Bronchial smooth muscle cell (primary cell): ENCODE results near the gene PPIL6. TPM values are rescaled to one million over a fixed set of nuclear protein-coding genes. Genes with fewer than 3 reads are reported as not detected.

Source experiments
- total RNA-seq: library from RNA; depleted of rRNA; stranded (reverse); fragments of >200 nt; gene quantifications from 2 replicates; pipeline ENCODE4 v1.2.1, GENCODE V29; 2014

The PPIL6 gene
- 1.4 and 3.5 TPM in 2 replicates for total RNA-seq

DNA sequence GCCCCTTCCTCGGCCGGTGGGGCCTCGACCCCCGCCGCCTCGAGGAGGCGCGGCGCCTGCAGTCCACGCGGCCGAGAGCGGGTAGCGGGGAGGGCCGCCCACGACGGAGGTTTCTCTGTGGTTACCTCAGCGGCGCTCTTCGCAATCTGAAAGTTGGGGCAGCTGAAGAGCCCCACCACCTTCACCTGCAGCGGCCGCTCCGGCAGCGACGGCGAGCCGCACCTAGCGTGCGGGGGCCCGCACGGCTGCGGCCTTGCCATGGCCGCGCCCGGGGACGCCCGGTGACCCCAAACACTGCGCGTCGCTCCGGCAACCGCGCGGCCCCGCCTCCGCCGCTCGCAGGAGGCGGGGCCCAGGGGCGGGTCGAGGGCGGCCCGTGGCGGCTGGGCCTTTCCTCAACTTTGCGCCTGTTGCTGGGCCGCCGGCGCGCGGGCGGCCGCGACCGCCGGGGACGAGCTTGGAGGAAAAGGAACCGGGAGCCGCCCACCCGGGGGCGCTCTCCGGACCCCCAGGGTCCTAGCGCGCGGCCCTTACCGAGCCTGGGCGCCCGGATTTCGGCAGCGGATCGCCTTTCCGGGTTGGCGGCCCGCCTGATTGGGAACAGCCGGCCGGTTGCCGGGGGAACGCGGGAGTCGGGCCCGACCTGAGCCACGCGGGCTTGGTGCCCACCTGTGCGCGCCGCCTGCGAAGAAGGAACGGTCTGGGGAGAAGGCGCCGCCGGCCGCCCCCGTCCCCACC is at the start of gene PPIL6, which contains the start of gene SMPD2:
PPIL6 (minus strand) TSS at position 298 of the 738 bp plus-strand sequence; CDS start at position 260, 38 bp downstream.
SMPD2 (plus strand) TSS at position 394 of the 738 bp plus-strand sequence. CDS start 398 bp downstream, outside the sequence.

DNA sequence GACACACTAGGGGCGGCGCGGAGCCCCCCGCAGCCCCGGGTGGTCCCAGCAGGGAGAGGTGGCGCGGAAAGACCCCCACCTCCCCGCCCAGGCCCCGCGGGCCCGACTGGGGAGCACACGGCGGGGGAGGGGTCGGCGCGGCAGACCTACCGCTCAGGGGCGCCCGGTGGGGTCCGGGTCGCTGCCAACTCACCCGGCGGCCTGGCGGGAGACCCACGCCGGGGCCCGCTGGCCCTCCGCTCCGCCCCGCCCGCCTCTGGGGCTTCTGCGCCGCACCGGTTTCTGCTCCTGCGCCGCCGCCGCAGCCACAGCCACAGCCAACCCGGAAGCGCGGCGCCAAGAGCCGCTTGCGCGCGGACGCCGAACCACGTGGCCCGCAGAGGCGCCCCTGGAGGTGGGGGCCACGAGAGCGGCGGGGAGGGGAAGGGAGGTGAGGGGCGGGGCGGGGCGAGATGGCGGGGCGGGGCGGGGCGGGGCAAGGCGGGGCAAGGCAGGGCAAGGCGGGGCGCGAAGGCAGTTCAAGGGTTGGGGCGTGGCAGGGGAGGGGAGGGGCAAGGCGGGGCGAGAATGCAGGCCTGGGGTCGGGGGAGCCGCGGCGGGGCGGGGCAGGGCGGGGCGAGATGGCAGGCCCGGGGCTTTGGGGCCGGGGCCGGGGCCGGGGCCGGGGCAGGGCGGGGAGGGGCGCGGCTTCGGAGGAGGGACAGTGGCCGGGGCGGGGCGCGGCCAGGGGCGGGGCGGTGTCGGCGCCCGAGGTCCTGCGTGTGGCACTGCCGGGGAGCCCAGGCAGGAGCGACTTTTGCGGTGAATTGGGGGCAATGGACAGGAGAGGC is 42.7 kb upstream of the PPIL6 start, which contains the start of gene ZBTB24:
ZBTB24 (minus strand) TSS at position 315 of the 830 bp plus-strand sequence. CDS start 1,193 bp downstream, outside the sequence.

DNA sequence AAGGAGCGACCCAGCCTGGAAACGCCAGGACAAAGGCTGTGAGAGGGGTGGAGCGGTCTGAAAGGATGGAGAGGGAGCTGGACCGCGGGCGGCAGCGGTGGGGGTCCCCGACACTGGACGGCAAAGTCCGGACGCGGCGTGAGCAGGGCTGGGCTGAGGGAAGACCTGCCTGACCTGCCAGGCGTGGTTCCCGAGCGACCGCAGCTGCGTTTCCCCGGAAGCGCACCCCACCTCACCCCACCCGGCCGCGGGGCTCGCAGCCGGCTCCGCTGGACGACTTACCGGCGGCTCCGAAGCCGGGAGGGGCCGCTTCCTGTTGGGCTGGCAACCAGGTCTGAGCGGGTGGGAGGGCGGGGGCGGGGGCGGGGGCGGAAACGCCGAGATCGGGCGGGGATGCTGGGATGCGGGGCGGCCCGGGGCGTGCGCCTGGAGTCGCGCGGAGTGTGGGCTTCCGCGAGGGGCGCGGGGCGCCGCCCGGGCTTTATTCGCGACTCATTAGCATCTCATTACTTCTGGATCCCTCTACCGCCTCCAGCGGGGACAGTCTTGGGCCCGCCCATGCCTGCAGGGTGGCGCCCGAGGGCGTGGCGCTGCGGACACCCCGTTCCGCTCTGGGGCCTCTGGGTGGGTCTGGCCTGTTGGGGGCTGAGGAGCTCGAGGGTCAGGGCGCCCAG is 15.1 kb upstream of the PPIL6 start, which contains the start of gene MICAL1:
MICAL1 (minus strand) TSS at position 336 of the 674 bp plus-strand sequence. CDS start 1,576 bp downstream, outside the sequence.

DNA sequence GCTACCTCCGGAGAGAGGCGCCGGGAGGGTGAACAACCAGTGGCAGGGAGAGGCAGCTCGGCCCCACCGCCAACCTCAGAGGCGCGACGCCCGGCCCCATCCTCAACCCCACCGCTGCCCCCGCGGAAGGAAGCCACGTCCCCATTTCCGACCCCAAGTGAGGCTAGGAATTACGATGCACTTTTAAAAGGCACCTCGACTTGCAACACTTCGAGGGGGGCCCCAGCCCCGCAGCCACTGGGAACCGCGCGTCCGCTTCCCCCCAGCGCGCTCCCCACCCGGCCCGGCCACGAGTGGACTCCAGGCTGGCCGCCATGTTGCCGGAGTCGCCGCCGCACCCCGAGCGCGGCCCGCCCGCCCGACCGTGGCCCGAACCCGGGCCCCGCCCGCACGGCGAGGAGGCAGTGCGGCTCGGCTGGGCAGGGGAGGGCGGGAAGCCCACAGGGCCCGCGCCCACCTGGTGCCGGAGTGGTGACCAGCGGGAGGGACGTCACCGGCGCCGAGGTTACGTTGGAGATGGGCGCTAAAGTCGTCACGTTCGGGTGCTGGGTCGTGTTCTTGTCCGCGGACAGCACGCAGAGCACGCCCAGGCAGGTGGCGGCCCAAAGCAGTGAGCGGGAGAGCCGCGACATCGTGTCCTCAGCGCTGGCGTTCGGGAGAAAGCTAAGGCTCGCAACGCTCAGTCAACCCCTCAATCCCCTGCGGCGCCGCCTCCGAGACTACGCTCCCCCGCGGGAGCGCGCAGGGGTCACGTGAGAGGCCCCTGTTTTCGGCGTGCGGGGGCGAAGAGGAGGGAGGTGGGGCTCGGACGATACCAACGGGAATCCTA is 58.5 kb downstream of the PPIL6 start, which contains the start of gene CD164:
CD164 (minus strand) TSS at position 721 of the 829 bp plus-strand sequence; CDS start at position 632, 89 bp downstream.

Other genes with a start within 250 kb of the PPIL6 start
- 186 and 219 TPM in 2 replicates for gene CD164, start 58.2 kb downstream of the PPIL6 start, total RNA-seq
- 8.6 and 8.8 TPM in 2 replicates for gene SMPD2, start 96 bp upstream of the PPIL6 start, total RNA-seq
- 32.1 and 40.4 TPM in 2 replicates for gene MICAL1, start 15.1 kb upstream of the PPIL6 start, total RNA-seq
- gene ZBTB24, start 42.6 kb upstream of the PPIL6 start, total RNA-seq, result 3.7 and 4.6 TPM in 2 replicates